ENCODE measurements around the gene C10orf120. TPM values are rescaled to one million over a fixed set of nuclear protein-coding genes. Genes with fewer than 3 reads are reported as not detected.

The C10orf120 gene
- total RNA-seq, 2 experiments from 2014 or later = not detected

- H3K4me2 ChIP-seq (ENCODE audit: low read length) = no peak overlapping the region
- H3K9me2 ChIP-seq (ENCODE audit: insufficient read depth, low read length) = no peaks in the 10 kb centered on the region
- DNase-seq (ENCODE audit: low spot score) = no peak
- no TSS peak for BruUV-seq (replicated peaks)
- ChIA-PET CTCF (ENCODE audit: unreplicated experiment) (no interaction called here), POLR2A (no interaction called here)
- H3K27ac ChIP-seq (ENCODE audit: low read depth, low read length, poor library complexity, severe bottlenecking) = no peak overlapping the region
- intact Hi-C loops (cut with micrococcal nuclease; ENCODE audit: unreplicated experiment) = loop anchor here (10.0 kb wide), 2 partner anchors 142 to 442 kb away; partner anchors contain the start of gene DMBT1
- no peaks in the 10 kb centered on the region for H3K9me3 ChIP-seq (ENCODE audit: low read length)
- H2AFZ ChIP-seq (ENCODE audit: low read length) = no peak overlapping the region
- H3K79me2 ChIP-seq (ENCODE audit: insufficient read depth, low read depth, low read length) = no peaks in the 10 kb centered on the region
- TF ChIP-seq CTCF (conservative IDR thresholded peaks at IDR 0.05; ENCODE audit: low read length) (no peak), EZH2phosphoT487 (IDR thresholded peaks at IDR 0.05; ENCODE audit: borderline replicate concordance, low read depth, low read length) (no peak)
- no peaks in the 10 kb centered on the region for H4K20me1 ChIP-seq (ENCODE audit: insufficient read depth, low read length)
- no peaks in the 10 kb centered on the region for H3K4me1 ChIP-seq (ENCODE audit: insufficient read depth, low read length, poor library complexity, severe bottlenecking)
- H3K4me3 ChIP-seq (ENCODE audit: low read depth, low read length, poor library complexity, severe bottlenecking) = no peak overlapping the region
- H3K36me3 ChIP-seq (ENCODE audit: insufficient read depth, low read length) = no peaks in the 10 kb centered on the region
Measured at GRCh38 chr10:122706947-122707346, 7.3 kb upstream of the C10orf120 start.

DNA sequence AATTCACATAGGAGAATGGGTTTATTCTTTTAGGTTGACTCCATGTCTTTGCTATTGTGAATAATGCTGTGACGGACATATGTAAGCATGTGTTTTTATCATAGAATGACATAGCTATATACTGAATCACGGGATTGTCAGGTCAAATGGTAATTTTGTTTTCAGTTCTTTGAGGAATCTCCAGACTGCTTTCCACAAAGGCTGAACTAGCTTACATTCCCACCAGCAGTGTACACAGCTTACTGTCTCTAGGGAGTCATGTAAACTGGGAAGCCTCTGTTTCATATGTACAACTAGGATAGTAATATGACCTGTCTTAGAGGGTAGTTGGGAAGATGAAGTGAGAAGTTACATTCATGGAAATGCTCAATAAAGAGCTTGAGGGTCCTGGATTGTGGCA, 6.8 kb upstream of the C10orf120 start:
- DNase-seq (ENCODE audit: low spot score) = no peak
- H3K9me2 ChIP-seq (ENCODE audit: insufficient read depth, low read length) = no peaks in the 10 kb centered on the region
- BruUV-seq (replicated peaks) = no TSS peak
- H3K4me1 ChIP-seq (ENCODE audit: insufficient read depth, low read length, poor library complexity, severe bottlenecking) = no peaks in the 10 kb centered on the region
- H3K27ac ChIP-seq (ENCODE audit: low read depth, low read length, poor library complexity, severe bottlenecking) = no peak overlapping the region
- H2AFZ ChIP-seq (ENCODE audit: low read length) = no peak overlapping the region
- no peaks in the 10 kb centered on the region for H3K36me3 ChIP-seq (ENCODE audit: insufficient read depth, low read length)
- H3K4me2 ChIP-seq (ENCODE audit: low read length) = no peak overlapping the region
- no peak for TF ChIP-seq EZH2phosphoT487 (IDR thresholded peaks at IDR 0.05; ENCODE audit: borderline replicate concordance, low read depth, low read length)
- TF ChIP-seq CTCF (conservative IDR thresholded peaks at IDR 0.05; ENCODE audit: low read length) = no peak
- H3K4me3 ChIP-seq (ENCODE audit: low read depth, low read length, poor library complexity, severe bottlenecking) = no peak overlapping the region
- no peaks in the 10 kb centered on the region for H3K9me3 ChIP-seq (ENCODE audit: low read length)
- H3K79me2 ChIP-seq (ENCODE audit: insufficient read depth, low read depth, low read length) = no peaks in the 10 kb centered on the region
- H4K20me1 ChIP-seq (ENCODE audit: insufficient read depth, low read length) = no peaks in the 10 kb centered on the region
- ChIA-PET CTCF (ENCODE audit: unreplicated experiment) (no interaction called here), POLR2A (no interaction called here)
- intact Hi-C loops (cut with micrococcal nuclease; ENCODE audit: unreplicated experiment) = loop anchor here (10.0 kb wide), 2 partner anchors 142 to 442 kb away; partner anchors contain the start of gene DMBT1

- DNase-seq (ENCODE audit: low spot score) = peak; percentile 54
- Histone ChIP-seq H4K20me1 (ENCODE audit: insufficient read depth, low read length) (no peaks in the 10 kb centered on the region), H3K4me2 (ENCODE audit: low read length) (no peak overlapping the region), H3K4me1 (ENCODE audit: insufficient read depth, low read length, poor library complexity, severe bottlenecking) (no peaks in the 10 kb centered on the region), H3K4me3 (ENCODE audit: low read depth, low read length, poor library complexity, severe bottlenecking) (no peak overlapping the region), H3K79me2 (ENCODE audit: insufficient read depth, low read depth, low read length) (no peaks in the 10 kb centered on the region), H3K27ac (ENCODE audit: low read depth, low read length, poor library complexity, severe bottlenecking) (no peak overlapping the region), H3K9me3 (ENCODE audit: low read length) (no peaks in the 10 kb centered on the region), H2AFZ (ENCODE audit: low read length) (no peak overlapping the region), H3K36me3 (ENCODE audit: insufficient read depth, low read length) (no peaks in the 10 kb centered on the region), H3K9me2 (ENCODE audit: insufficient read depth, low read length) (no peaks in the 10 kb centered on the region)
- ChIA-PET CTCF (ENCODE audit: unreplicated experiment) (no interaction called here), POLR2A (no interaction called here)
- no TSS peak for BruUV-seq (replicated peaks)
- TF ChIP-seq CTCF (conservative IDR thresholded peaks at IDR 0.05; ENCODE audit: low read length) = peak; percentile 89
- no peak for TF ChIP-seq EZH2phosphoT487 (IDR thresholded peaks at IDR 0.05; ENCODE audit: borderline replicate concordance, low read depth, low read length)
- intact Hi-C loops (cut with micrococcal nuclease; ENCODE audit: unreplicated experiment) = loop anchor here (2.0 to 10.0 kb wide), 3 partner anchors 55 to 439 kb away; partner anchors contain the start of gene DMBT1
Measured at GRCh38 chr10:122703483-122704448, 4.1 kb upstream of the C10orf120 start.

Measured in OCI-LY7 (cell line).